ENCODE data around the gene PLCD3.

Gene PLCD3

GRCh38 chr17:45168991-45169752 lies 36.9 kb upstream of the PLCD3 start:
- no peak overlapping the region for H3K27ac ChIP-seq (replicated peaks)
- TF ChIP-seq GABPA (IDR thresholded peaks at IDR 0.05; ENCODE audit: low read depth): no peak
- TF ChIP-seq REST (IDR thresholded peaks at IDR 0.05; ENCODE audit: insufficient replicate concordance, low read depth): no peak
- no peak for TF ChIP-seq POLR2AphosphoS5 (IDR thresholded peaks at IDR 0.05; ENCODE audit: low read depth)
- TF ChIP-seq SPI1 (IDR thresholded peaks at IDR 0.05; ENCODE audit: borderline replicate concordance, low read depth): no peak
- TF ChIP-seq, protein P1, sequence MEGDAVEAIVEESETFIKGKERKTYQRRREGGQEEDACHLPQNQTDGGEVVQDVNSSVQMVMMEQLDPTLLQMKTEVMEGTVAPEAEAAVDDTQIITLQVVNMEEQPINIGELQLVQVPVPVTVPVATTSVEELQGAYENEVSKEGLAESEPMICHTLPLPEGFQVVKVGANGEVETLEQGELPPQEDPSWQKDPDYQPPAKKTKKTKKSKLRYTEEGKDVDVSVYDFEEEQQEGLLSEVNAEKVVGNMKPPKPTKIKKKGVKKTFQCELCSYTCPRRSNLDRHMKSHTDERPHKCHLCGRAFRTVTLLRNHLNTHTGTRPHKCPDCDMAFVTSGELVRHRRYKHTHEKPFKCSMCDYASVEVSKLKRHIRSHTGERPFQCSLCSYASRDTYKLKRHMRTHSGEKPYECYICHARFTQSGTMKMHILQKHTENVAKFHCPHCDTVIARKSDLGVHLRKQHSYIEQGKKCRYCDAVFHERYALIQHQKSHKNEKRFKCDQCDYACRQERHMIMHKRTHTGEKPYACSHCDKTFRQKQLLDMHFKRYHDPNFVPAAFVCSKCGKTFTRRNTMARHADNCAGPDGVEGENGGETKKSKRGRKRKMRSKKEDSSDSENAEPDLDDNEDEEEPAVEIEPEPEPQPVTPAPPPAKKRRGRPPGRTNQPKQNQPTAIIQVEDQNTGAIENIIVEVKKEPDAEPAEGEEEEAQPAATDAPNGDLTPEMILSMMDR (IDR thresholded peaks at IDR 0.05; ENCODE audit: insufficient read depth, low read length): no peak

DNA sequence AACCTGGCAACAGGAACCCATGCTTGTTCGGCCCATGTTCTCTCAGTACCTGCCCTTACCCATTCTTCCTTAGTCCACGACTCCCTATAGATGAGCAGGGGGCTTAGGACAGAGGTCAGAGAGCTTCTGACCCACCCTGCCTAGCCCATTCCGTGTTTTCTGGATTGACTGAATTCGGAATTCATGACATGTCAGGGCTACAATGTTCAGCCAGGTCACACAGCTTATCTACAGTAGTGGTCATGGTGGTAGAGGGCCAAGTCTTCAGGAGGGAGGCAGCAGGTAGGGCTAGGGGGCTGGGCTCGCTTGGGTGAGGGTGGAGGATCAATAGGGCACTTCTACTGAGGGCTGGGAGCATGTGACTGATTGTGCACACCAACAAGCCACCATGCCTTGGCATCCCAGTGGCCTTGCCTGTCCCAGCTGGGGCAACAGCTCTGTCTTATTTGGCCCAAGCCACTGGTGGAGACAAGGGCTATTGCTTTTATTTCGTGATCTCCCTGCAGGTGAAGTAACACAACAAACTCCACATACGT lies 32.5 kb upstream of the PLCD3 start:
- no peak for DNase-seq (ENCODE audit: low read depth in 1 of 2, low spot score in 1 of 2)
- TF ChIP-seq POLR2AphosphoS5 (IDR thresholded peaks at IDR 0.05; ENCODE audit: low read depth) (no peak), SPI1 (IDR thresholded peaks at IDR 0.05; ENCODE audit: borderline replicate concordance, low read depth) (no peak), REST (IDR thresholded peaks at IDR 0.05; ENCODE audit: insufficient replicate concordance, low read depth) (no peak), GABPA (IDR thresholded peaks at IDR 0.05; ENCODE audit: low read depth) (no peak)
- TF ChIP-seq, protein P1 (IDR thresholded peaks at IDR 0.05; ENCODE audit: insufficient read depth, low read length): no peak
- H3K4me3 ChIP-seq (replicated peaks; ENCODE audit: insufficient read depth, low read length): no peak overlapping the region
- no peak overlapping the region for H3K27ac ChIP-seq (replicated peaks)
- H3K27me3 ChIP-seq (ENCODE audit: insufficient read depth, poor library complexity, severe bottlenecking): no peaks in the 10 kb centered on the region

More at GRCh38 chr17:45168991-45169752, 36.9 kb upstream of the PLCD3 start:
- no peak for DNase-seq (ENCODE audit: low read depth in 1 of 2, low spot score in 1 of 2)
- Histone ChIP-seq H3K27me3 (ENCODE audit: insufficient read depth, poor library complexity, severe bottlenecking) (no peaks in the 10 kb centered on the region), H3K4me3 (replicated peaks; ENCODE audit: insufficient read depth, low read length) (no peak overlapping the region)

DNA sequence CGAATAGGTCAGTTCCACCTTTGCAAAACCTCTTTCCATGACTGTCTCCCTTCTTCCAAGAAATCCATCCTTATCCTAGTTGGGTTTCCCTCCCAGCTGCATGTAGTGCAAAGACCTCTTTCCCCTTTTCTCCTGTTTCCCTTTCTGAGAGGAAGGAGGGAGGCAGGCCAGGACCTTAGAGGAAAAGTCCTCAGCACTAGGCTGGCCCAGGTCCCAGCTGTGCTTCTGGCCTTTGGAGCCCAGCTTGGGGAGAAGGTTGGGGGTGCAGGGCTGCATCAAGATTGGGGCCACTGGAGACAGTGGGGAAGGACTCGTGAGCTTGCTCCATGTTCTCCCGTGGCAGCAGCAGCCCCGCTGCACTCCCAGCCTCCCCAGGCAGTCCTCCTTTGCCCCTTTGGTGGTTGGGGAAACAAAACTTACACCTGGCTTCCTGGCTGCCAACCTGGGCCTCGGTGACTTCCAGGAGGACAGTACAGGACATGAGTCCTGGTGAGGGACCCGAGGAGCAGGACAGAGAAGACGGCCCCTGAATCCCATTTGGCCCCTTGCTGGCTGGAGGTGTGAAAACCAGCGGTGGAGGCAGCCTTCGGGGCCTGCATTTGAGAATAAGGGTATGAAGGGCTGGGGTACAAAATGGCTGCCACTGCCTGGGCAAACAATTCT lies 29.8 kb upstream of the PLCD3 start:
- Histone ChIP-seq H3K27me3 (ENCODE audit: insufficient read depth, poor library complexity, severe bottlenecking) (no peaks in the 10 kb centered on the region), H3K27ac (replicated peaks) (peak overlapping the region; percentile 15), H3K4me3 (replicated peaks; ENCODE audit: insufficient read depth, low read length) (peak overlapping the region; percentile 32)
- DNase-seq (ENCODE audit: low read depth in 1 of 2, low spot score in 1 of 2): no peak
- TF ChIP-seq GABPA (IDR thresholded peaks at IDR 0.05; ENCODE audit: low read depth) (no peak), POLR2AphosphoS5 (IDR thresholded peaks at IDR 0.05; ENCODE audit: low read depth) (no peak), SPI1 (IDR thresholded peaks at IDR 0.05; ENCODE audit: borderline replicate concordance, low read depth) (no peak), REST (IDR thresholded peaks at IDR 0.05; ENCODE audit: insufficient replicate concordance, low read depth) (no peak)
- TF ChIP-seq, protein P1 (IDR thresholded peaks at IDR 0.05; ENCODE audit: insufficient read depth, low read length): no peak
